OCI-LY7 (cell line): ENCODE results near the gene C8B. TPM values are rescaled to one million over a fixed set of nuclear protein-coding genes. Genes with fewer than 3 reads are reported as not detected.

Experiments
- BruUV-seq: library from RNA; stranded (reverse); fragments of 400-500 nt; replicated peaks from 2 replicates; lab custom pipeline; 2021; lab: Mats Ljungman, UMichigan
- CTCF ChIA-PET: fragments of 300-600 bp; sonication (Branson Sonifier 250); formaldehyde crosslinking; loops from one replicate; lab custom pipeline; 2022; ENCODE audit warnings: antibody characterized with exemption; ENCODE audit not compliant: unreplicated experiment; lab: Charles Lee
- POLR2A ChIA-PET: fragments of 300-600 bp; sonication (Branson Sonifier 250); formaldehyde crosslinking; loops from one replicate; lab custom pipeline; 2022; ENCODE audit warnings: antibody characterized with exemption; lab: Charles Lee
- DNase-seq: peaks from one replicate; pipeline ENCODE4 v3.0.0-alpha.2; 2015; ENCODE audit warnings: low spot score
- H2AFZ ChIP-seq: fragments of 200-600 bp; sonication (generic), shearing (Covaris generic); 2 replicates; pipeline ENCODE4 v1.6.1; 2014; ENCODE audit warnings: mild to moderate bottlenecking, antibody characterized with exemption, low read length, moderate library complexity
- H3K27ac ChIP-seq: fragments of 200-600 bp; sonication (generic); 2 replicates; pipeline ENCODE4 v1.5.1; 2014; ENCODE audit warnings: mixed run types, low read depth, mild to moderate bottlenecking, moderate library complexity, low read length, inconsistent platforms; ENCODE audit not compliant: poor library complexity, severe bottlenecking
- H3K36me3 ChIP-seq: fragments of 200-600 bp; sonication (generic); 2 replicates; pipeline ENCODE4 v1.6.1; 2014; ENCODE audit warnings: mild to moderate bottlenecking, antibody characterized with exemption, low read length, moderate library complexity, mixed read lengths; ENCODE audit not compliant: insufficient read depth
- H3K4me1 ChIP-seq: fragments of 200-600 bp; sonication (generic); 2 replicates; pipeline ENCODE4 v1.5.1; 2014; ENCODE audit warnings: mild to moderate bottlenecking, low read length; ENCODE audit not compliant: insufficient read depth, poor library complexity, severe bottlenecking
- H3K4me2 ChIP-seq: fragments of 200-600 bp; sonication (generic); 2 replicates; pipeline ENCODE4 v1.6.1; 2014; ENCODE audit warnings: mild to moderate bottlenecking, low read length
- H3K4me3 ChIP-seq: fragments of 200-600 bp; sonication (generic); 2 replicates; pipeline ENCODE4 v1.5.1; 2014; ENCODE audit warnings: mild to moderate bottlenecking, low read depth, low read length; ENCODE audit not compliant: poor library complexity, severe bottlenecking
- H3K79me2 ChIP-seq: fragments of 200-600 bp; sonication (generic); 2 replicates; pipeline ENCODE4 v1.6.1; 2016; ENCODE audit warnings: low read depth, mild to moderate bottlenecking, low read length, moderate library complexity, mixed read lengths; ENCODE audit not compliant: insufficient read depth
- H3K9me2 ChIP-seq: fragments of 200-600 bp; sonication (generic); 2 replicates; pipeline ENCODE4 v1.6.1; 2016; ENCODE audit warnings: mild to moderate bottlenecking, low read length, mixed read lengths; ENCODE audit not compliant: insufficient read depth
- H3K9me3 ChIP-seq: fragments of 200-600 bp; sonication (generic); 2 replicates; pipeline ENCODE4 v1.6.1; 2014; ENCODE audit warnings: mild to moderate bottlenecking, mixed run types, low read length, mixed read lengths
- H4K20me1 ChIP-seq: fragments of 200-600 bp; sonication (generic); 2 replicates; pipeline ENCODE4 v1.6.1; 2014; ENCODE audit warnings: mild to moderate bottlenecking, antibody characterized with exemption, low read length, moderate library complexity, mixed read lengths; ENCODE audit not compliant: insufficient read depth
- CTCF ChIP-seq: fragments of 200-600 bp; sonication (generic); conservative IDR thresholded peaks from 2 replicates; pipeline ENCODE4 v1.5.1; 2014; ENCODE audit warnings: mild to moderate bottlenecking, antibody characterized with exemption, low read length, moderate library complexity, mixed read lengths
- EZH2phosphoT487 ChIP-seq: fragments of 200-600 bp; sonication (generic); IDR thresholded peaks from 2 replicates; pipeline ENCODE4 v1.6.1; 2018; ENCODE audit warnings: low read depth, borderline replicate concordance, mild to moderate bottlenecking, mixed run types, antibody characterized with exemption, low read length, moderate library complexity, mixed read lengths
- intact Hi-C: fragments of 100-400 bp; cut with micrococcal nuclease; formaldehyde crosslinking; loops from one replicate; pipeline ENCODE4 v1.10.0; 2022; ENCODE audit not compliant: unreplicated experiment
- total RNA-seq, 2 experiments: library from RNA; depleted of rRNA in 1 of 2; stranded (reverse); fragments of >200 nt in 1 of 2; shearing (Covaris generic) in 1 of 2; gene quantifications; 2 replicates each; pipeline ENCODE4 v1.2.3, GENCODE V29; 2014 to 2022

C8B gene
- total RNA-seq, 2 experiments from 2014 or later = not detected

GRCh38 chr1:56904663-56905397 lies 61.0 kb downstream of the C8B start:
- intact Hi-C loops = no loop called here
- no peak for DNase-seq
- H4K20me1 ChIP-seq = no peaks in the 10 kb centered on the region
- BruUV-seq = no TSS peak
- H3K36me3 ChIP-seq = no peaks in the 10 kb centered on the region
- TF ChIP-seq CTCF (no peak), EZH2phosphoT487 (no peak)
- ChIA-PET CTCF (no interaction called here), POLR2A (no interaction called here)
- H3K9me2 ChIP-seq = no peaks in the 10 kb centered on the region
- H3K4me3 ChIP-seq = no peak overlapping the region
- no peak overlapping the region for H3K4me2 ChIP-seq
- H2AFZ ChIP-seq = no peak overlapping the region
- H3K9me3 ChIP-seq = no peaks in the 10 kb centered on the region
- H3K4me1 ChIP-seq = no peaks in the 10 kb centered on the region
- H3K27ac ChIP-seq = no peak overlapping the region
- H3K79me2 ChIP-seq = no peaks in the 10 kb centered on the region

GRCh38 chr1:56903778-56904177 lies 62.0 kb downstream of the C8B start:
- no peak overlapping the region for H3K4me2 ChIP-seq
- no peaks in the 10 kb centered on the region for H3K9me3 ChIP-seq
- no TSS peak for BruUV-seq
- no peak overlapping the region for H2AFZ ChIP-seq
- no peak for DNase-seq
- no peak overlapping the region for H3K27ac ChIP-seq
- H4K20me1 ChIP-seq = no peaks in the 10 kb centered on the region
- intact Hi-C loops = no loop called here
- H3K36me3 ChIP-seq = no peaks in the 10 kb centered on the region
- ChIA-PET POLR2A (no interaction called here), CTCF (no interaction called here)
- no peaks in the 10 kb centered on the region for H3K9me2 ChIP-seq
- no peak for TF ChIP-seq CTCF
- no peak for TF ChIP-seq EZH2phosphoT487
- H3K79me2 ChIP-seq = no peaks in the 10 kb centered on the region
- H3K4me3 ChIP-seq = no peak overlapping the region
- H3K4me1 ChIP-seq = no peaks in the 10 kb centered on the region

GRCh38 chr1:56901716-56902115 lies 64.1 kb downstream of the C8B start:
- Histone ChIP-seq H4K20me1 (no peaks in the 10 kb centered on the region), H3K27ac (no peak overlapping the region), H3K9me2 (no peaks in the 10 kb centered on the region), H3K4me1 (no peaks in the 10 kb centered on the region), H3K4me2 (no peak overlapping the region), H3K9me3 (no peaks in the 10 kb centered on the region), H2AFZ (no peak overlapping the region), H3K79me2 (no peaks in the 10 kb centered on the region), H3K4me3 (no peak overlapping the region), H3K36me3 (no peaks in the 10 kb centered on the region)
- no peak for TF ChIP-seq CTCF
- no peak for TF ChIP-seq EZH2phosphoT487
- no peak for DNase-seq
- BruUV-seq = no TSS peak
- CTCF ChIA-PET = interaction anchor here (0.8 kb wide), 1 partner anchor 217 kb away, joined by 3 read pairs; no protein-coding TSS in a partner anchor
- intact Hi-C loops = no loop called here
- POLR2A ChIA-PET = no interaction called here
